ENCODE measurements around the gene AUH.

The AUH gene

GRCh38 chr9:91331849-91332248 is 29.9 kb downstream of the AUH start:
- no peak overlapping the region for H3K27ac ChIP-seq (ENCODE audit: low read depth, low read length)
- H3K27me3 ChIP-seq (ENCODE audit: control insufficient read depth in 5 of 5, insufficient read depth in 4 of 5, low read length in 5 of 5): no peaks in the 10 kb centered on the region
- peaks cover 1 to 11% (median 9%) of the 10 kb centered on the region in 5 donors for H3K36me3 ChIP-seq (ENCODE audit: control insufficient read depth in 5 of 5, insufficient read depth in 5 of 5, low read length in 5 of 5)
- H3K9ac ChIP-seq (ENCODE audit: low read length in 5 of 5): no peak overlapping the region
- H3K4me1 ChIP-seq (ENCODE audit: control insufficient read depth in 5 of 5, insufficient read depth in 5 of 5, low read length in 5 of 5): peaks cover 3 to 20% (median 15%) of the 10 kb centered on the region in 5 donors
- H3K9me3 ChIP-seq (ENCODE audit: control insufficient read depth in 5 of 5, low read length in 5 of 5): peaks cover 0 to 12% (median 6%) of the 10 kb centered on the region in 5 donors
- H3K4me3 ChIP-seq (ENCODE audit: low read depth in 1 of 5, low read length in 5 of 5): no peak overlapping the region

GRCh38 chr9:91328186-91328585 is 33.5 kb downstream of the AUH start:
- Histone ChIP-seq H3K27me3 (ENCODE audit: control insufficient read depth in 5 of 5, insufficient read depth in 4 of 5, low read length in 5 of 5) (no peaks in the 10 kb centered on the region), H3K27ac (ENCODE audit: low read depth, low read length) (no peak overlapping the region), H3K36me3 (ENCODE audit: control insufficient read depth in 5 of 5, insufficient read depth in 5 of 5, low read length in 5 of 5) (peaks cover 3 to 13% (median 9%) of the 10 kb centered on the region in 5 donors), H3K9ac (ENCODE audit: low read length in 5 of 5) (no peak overlapping the region), H3K4me1 (ENCODE audit: control insufficient read depth in 5 of 5, insufficient read depth in 5 of 5, low read length in 5 of 5) (peaks cover 3 to 28% (median 13%) of the 10 kb centered on the region in 5 donors), H3K4me3 (ENCODE audit: low read depth in 1 of 5, low read length in 5 of 5) (no peak overlapping the region), H3K9me3 (ENCODE audit: control insufficient read depth in 5 of 5, low read length in 5 of 5) (peaks cover 0 to 12% (median 6%) of the 10 kb centered on the region in 5 donors)

- H3K36me3 ChIP-seq (ENCODE audit: control insufficient read depth in 5 of 5, insufficient read depth in 5 of 5, low read length in 5 of 5): peaks cover under 1 to 9% (median 3%) of the 10 kb centered on the region in 5 donors
- H3K9ac ChIP-seq (ENCODE audit: low read length in 5 of 5): no peak overlapping the region
- H3K4me3 ChIP-seq (ENCODE audit: low read depth in 1 of 5, low read length in 5 of 5): no peak overlapping the region
- no peaks in the 10 kb centered on the region for H3K9me3 ChIP-seq (ENCODE audit: control insufficient read depth in 5 of 5, low read length in 5 of 5)
- peaks cover 0 to 13% (median 5%) of the 10 kb centered on the region in 5 donors for H3K4me1 ChIP-seq (ENCODE audit: control insufficient read depth in 5 of 5, insufficient read depth in 5 of 5, low read length in 5 of 5)
- H3K27me3 ChIP-seq (ENCODE audit: control insufficient read depth in 5 of 5, insufficient read depth in 4 of 5, low read length in 5 of 5): no peaks in the 10 kb centered on the region
- no peak overlapping the region for H3K27ac ChIP-seq (ENCODE audit: low read depth, low read length)
These were observed 40.0 kb downstream of the AUH start for GRCh38 chr9:91321691-91322090.

GRCh38 chr9:91320299-91320698 is 41.4 kb downstream of the AUH start:
- no peak overlapping the region for H3K9ac ChIP-seq (ENCODE audit: low read length in 5 of 5)
- H3K4me3 ChIP-seq (ENCODE audit: low read depth in 1 of 5, low read length in 5 of 5): no peak overlapping the region
- peaks cover 0 to 9% (median 3%) of the 10 kb centered on the region in 5 donors for H3K36me3 ChIP-seq (ENCODE audit: control insufficient read depth in 5 of 5, insufficient read depth in 5 of 5, low read length in 5 of 5)

GRCh38 chr9:91316093-91316492 is 45.6 kb downstream of the AUH start:
- Histone ChIP-seq H3K27ac (ENCODE audit: low read depth, low read length) (no peak overlapping the region), H3K4me1 (ENCODE audit: control insufficient read depth in 5 of 5, insufficient read depth in 5 of 5, low read length in 5 of 5) (no peaks in the 10 kb centered on the region), H3K4me3 (ENCODE audit: low read depth in 1 of 5, low read length in 5 of 5) (no peak overlapping the region), H3K36me3 (ENCODE audit: control insufficient read depth in 5 of 5, insufficient read depth in 5 of 5, low read length in 5 of 5) (peaks cover 0 to 9% (median 3%) of the 10 kb centered on the region in 5 donors), H3K9ac (ENCODE audit: low read length in 5 of 5) (no peak overlapping the region), H3K27me3 (ENCODE audit: control insufficient read depth in 5 of 5, insufficient read depth in 4 of 5, low read length in 5 of 5) (no peaks in the 10 kb centered on the region), H3K9me3 (ENCODE audit: control insufficient read depth in 5 of 5, low read length in 5 of 5) (no peaks in the 10 kb centered on the region)

More at GRCh38 chr9:91320299-91320698, 41.4 kb downstream of the AUH start:
- Histone ChIP-seq H3K27me3 (ENCODE audit: control insufficient read depth in 5 of 5, insufficient read depth in 4 of 5, low read length in 5 of 5) (no peaks in the 10 kb centered on the region), H3K9me3 (ENCODE audit: control insufficient read depth in 5 of 5, low read length in 5 of 5) (no peaks in the 10 kb centered on the region), H3K27ac (ENCODE audit: low read depth, low read length) (no peak overlapping the region), H3K4me1 (ENCODE audit: control insufficient read depth in 5 of 5, insufficient read depth in 5 of 5, low read length in 5 of 5) (peaks cover 0 to 2% (median 0%) of the 10 kb centered on the region in 5 donors)

- no peak overlapping the region for H3K9ac ChIP-seq (ENCODE audit: low read length in 5 of 5)
- peaks cover 0 to 9% (median 3%) of the 10 kb centered on the region in 5 donors for H3K36me3 ChIP-seq (ENCODE audit: control insufficient read depth in 5 of 5, insufficient read depth in 5 of 5, low read length in 5 of 5)
- H3K4me1 ChIP-seq (ENCODE audit: control insufficient read depth in 5 of 5, insufficient read depth in 5 of 5, low read length in 5 of 5): no peaks in the 10 kb centered on the region
- no peak overlapping the region for H3K4me3 ChIP-seq (ENCODE audit: low read depth in 1 of 5, low read length in 5 of 5)
- no peak overlapping the region for H3K27ac ChIP-seq (ENCODE audit: low read depth, low read length)
- no peaks in the 10 kb centered on the region for H3K27me3 ChIP-seq (ENCODE audit: control insufficient read depth in 5 of 5, insufficient read depth in 4 of 5, low read length in 5 of 5)
- H3K9me3 ChIP-seq (ENCODE audit: control insufficient read depth in 5 of 5, low read length in 5 of 5): no peaks in the 10 kb centered on the region
These were observed 46.5 kb downstream of the AUH start for GRCh38 chr9:91315191-91315590.

- no peak overlapping the region for H3K27ac ChIP-seq (ENCODE audit: low read depth, low read length)
- H3K4me1 ChIP-seq (ENCODE audit: control insufficient read depth in 5 of 5, insufficient read depth in 5 of 5, low read length in 5 of 5): no peaks in the 10 kb centered on the region
- H3K36me3 ChIP-seq (ENCODE audit: control insufficient read depth in 5 of 5, insufficient read depth in 5 of 5, low read length in 5 of 5): peaks cover 0 to 8% (median 3%) of the 10 kb centered on the region in 5 donors
These were observed 48.9 kb downstream of the AUH start for GRCh38 chr9:91312717-91313325.

GRCh38 chr9:91310037-91310436 is 51.7 kb downstream of the AUH start:
- no peak overlapping the region for H3K9ac ChIP-seq (ENCODE audit: low read length in 5 of 5)
- H3K36me3 ChIP-seq (ENCODE audit: control insufficient read depth in 5 of 5, insufficient read depth in 5 of 5, low read length in 5 of 5): peaks cover 0 to 8% (median 3%) of the 10 kb centered on the region in 5 donors
- no peaks in the 10 kb centered on the region for H3K9me3 ChIP-seq (ENCODE audit: control insufficient read depth in 5 of 5, low read length in 5 of 5)
- H3K27ac ChIP-seq (ENCODE audit: low read depth, low read length): no peak overlapping the region
- H3K4me1 ChIP-seq (ENCODE audit: control insufficient read depth in 5 of 5, insufficient read depth in 5 of 5, low read length in 5 of 5): no peaks in the 10 kb centered on the region
- no peak overlapping the region for H3K4me3 ChIP-seq (ENCODE audit: low read depth in 1 of 5, low read length in 5 of 5)
- H3K27me3 ChIP-seq (ENCODE audit: control insufficient read depth in 5 of 5, insufficient read depth in 4 of 5, low read length in 5 of 5): no peaks in the 10 kb centered on the region

More at GRCh38 chr9:91312717-91313325, 48.9 kb downstream of the AUH start:
- no peak overlapping the region for H3K9ac ChIP-seq (ENCODE audit: low read length in 5 of 5)
- H3K27me3 ChIP-seq (ENCODE audit: control insufficient read depth in 5 of 5, insufficient read depth in 4 of 5, low read length in 5 of 5): no peaks in the 10 kb centered on the region
- H3K9me3 ChIP-seq (ENCODE audit: control insufficient read depth in 5 of 5, low read length in 5 of 5): no peaks in the 10 kb centered on the region
- no peak overlapping the region for H3K4me3 ChIP-seq (ENCODE audit: low read depth in 1 of 5, low read length in 5 of 5)

- Histone ChIP-seq H3K9ac (ENCODE audit: low read length in 5 of 5) (no peak overlapping the region), H3K36me3 (ENCODE audit: control insufficient read depth in 5 of 5, insufficient read depth in 5 of 5, low read length in 5 of 5) (peaks cover 0 to 8% (median 3%) of the 10 kb centered on the region in 5 donors), H3K27ac (ENCODE audit: low read depth, low read length) (no peak overlapping the region), H3K9me3 (ENCODE audit: control insufficient read depth in 5 of 5, low read length in 5 of 5) (no peaks in the 10 kb centered on the region), H3K4me1 (ENCODE audit: control insufficient read depth in 5 of 5, insufficient read depth in 5 of 5, low read length in 5 of 5) (peaks cover 0 to 4% (median under 1%) of the 10 kb centered on the region in 5 donors), H3K4me3 (ENCODE audit: low read depth in 1 of 5, low read length in 5 of 5) (no peak overlapping the region), H3K27me3 (ENCODE audit: control insufficient read depth in 5 of 5, insufficient read depth in 4 of 5, low read length in 5 of 5) (no peaks in the 10 kb centered on the region)
These were observed 53.5 kb downstream of the AUH start for GRCh38 chr9:91308191-91308590.

- no peak overlapping the region for H3K27ac ChIP-seq (ENCODE audit: low read depth, low read length)
- H3K4me1 ChIP-seq (ENCODE audit: control insufficient read depth in 5 of 5, insufficient read depth in 5 of 5, low read length in 5 of 5): peaks cover 0 to 12% (median 8%) of the 10 kb centered on the region in 5 donors
- no peak overlapping the region for H3K9ac ChIP-seq (ENCODE audit: low read length in 5 of 5)
- no peaks in the 10 kb centered on the region for H3K27me3 ChIP-seq (ENCODE audit: control insufficient read depth in 5 of 5, insufficient read depth in 4 of 5, low read length in 5 of 5)
- H3K36me3 ChIP-seq (ENCODE audit: control insufficient read depth in 5 of 5, insufficient read depth in 5 of 5, low read length in 5 of 5): peaks cover 0 to 8% (median 3%) of the 10 kb centered on the region in 5 donors
- no peak overlapping the region for H3K4me3 ChIP-seq (ENCODE audit: low read depth in 1 of 5, low read length in 5 of 5)
- no peaks in the 10 kb centered on the region for H3K9me3 ChIP-seq (ENCODE audit: control insufficient read depth in 5 of 5, low read length in 5 of 5)
These were observed 54.4 kb downstream of the AUH start for GRCh38 chr9:91307279-91307678.
